GM13977 (cell line): ENCODE data around the gene PREX1.

Experiments used
- DNase-seq: peaks from one replicate; pipeline ENCODE4 v3.0.0; 2012; ENCODE audit warnings: low spot score
- CTCF ChIP-seq: IDR thresholded peaks from 2 replicates; pipeline ENCODE4 v1.5.1; 2012; ENCODE audit warnings: mild to moderate bottlenecking, control low read depth; ENCODE audit not compliant: insufficient read depth; ENCODE audit errors: extremely low read depth, missing control alignments
- in situ Hi-C: fragments of 300-500 bp; cut with MboI; formaldehyde crosslinking; loops from one replicate; pipeline ENCODE4 v1.12.0; 2022; ENCODE audit warnings: low sequenced_read_pairs, low pct_unique_long_range_greater_than_20kb, mixed read lengths, inconsistent platforms; ENCODE audit not compliant: unreplicated experiment

The PREX1 gene

GRCh38 chr20:48632825-48633619 is 194.8 kb downstream of the PREX1 start:
- in situ Hi-C loops: no loop called here
- no peak for TF ChIP-seq CTCF
- DNase-seq: no peak

GRCh38 chr20:48632017-48632824 is 195.6 kb downstream of the PREX1 start:
- in situ Hi-C loops: no loop called here
- TF ChIP-seq CTCF: no peak
- no peak for DNase-seq

GRCh38 chr20:48631114-48632016 is 196.4 kb downstream of the PREX1 start:
- TF ChIP-seq CTCF: no peak
- no peak for DNase-seq
- in situ Hi-C loops: no loop called here

GRCh38 chr20:48630342-48631075 is 197.3 kb downstream of the PREX1 start:
- in situ Hi-C loops: no loop called here
- no peak for DNase-seq
- TF ChIP-seq CTCF: no peak

- DNase-seq: no peak
- TF ChIP-seq CTCF: no peak
- in situ Hi-C loops: no loop called here
Observed at GRCh38 chr20:48629960-48630315, 197.9 kb downstream of the PREX1 start.
